SK-N-SH treated with all-trans-retinoic acid at 6 μM for 48 hours (cell line): ENCODE measurements around the gene ANKS1A.

Source experiments
- ATAC-seq: fragments of 200-7000 bp; cut with Tn5 transposase; 3 replicates; pipeline ENCODE4 v1.9.1; 2020; ENCODE audit warnings: mild to moderate bottlenecking, moderate library complexity
- ARNTL ChIP-seq: fragments of 450-650 bp; formaldehyde crosslinking; IDR thresholded peaks from 2 replicates; pipeline ENCODE4 v1.5.0; 2020; ENCODE audit warnings: low read depth, mild to moderate bottlenecking, moderate library complexity, borderline replicate concordance
- BACH2 ChIP-seq: fragments of 250-450 bp; sonication (Bioruptor Pico); IDR thresholded peaks from 2 replicates; pipeline ENCODE4 v1.9.0; 2021; ENCODE audit warnings: mild to moderate bottlenecking, borderline replicate concordance
- CSDC2 ChIP-seq: fragments of 250-450 bp; sonication (Bioruptor Pico); IDR thresholded peaks from 2 replicates; pipeline ENCODE4 v1.5.0; 2020; ENCODE audit warnings: mild to moderate bottlenecking, moderate library complexity
- CSRNP3 ChIP-seq: fragments of 250-450 bp; sonication (Bioruptor Pico); IDR thresholded peaks from 2 replicates; pipeline ENCODE4 v1.5.1; 2021; ENCODE audit warnings: mild to moderate bottlenecking, moderate library complexity
- ESRRG ChIP-seq: fragments of 250-450 bp; sonication (Bioruptor Pico); IDR thresholded peaks from 2 replicates; pipeline ENCODE4 v1.6.1; 2021; ENCODE audit warnings: mild to moderate bottlenecking
- GLIS3 ChIP-seq: fragments of 250-450 bp; sonication (Bioruptor Pico); IDR thresholded peaks from 2 replicates; pipeline ENCODE4 v1.5.0; 2020; ENCODE audit warnings: mild to moderate bottlenecking, moderate library complexity
- ISL1 ChIP-seq: fragments of 250-450 bp; sonication (Bioruptor Pico); IDR thresholded peaks from 2 replicates; pipeline ENCODE4 v2.1.2; 2022; ENCODE audit warnings: mild to moderate bottlenecking, moderate library complexity
- OSR1 ChIP-seq: fragments of 250-450 bp; sonication (Bioruptor Pico); IDR thresholded peaks from 2 replicates; pipeline ENCODE4 v1.8.0; 2022; ENCODE audit warnings: moderate library complexity, mild to moderate bottlenecking, inconsistent platforms
- PATZ1 ChIP-seq: fragments of 250-450 bp; sonication (Bioruptor Pico); IDR thresholded peaks from 2 replicates; pipeline ENCODE4 v1.8.0; 2020; ENCODE audit warnings: mild to moderate bottlenecking, moderate library complexity, borderline replicate concordance
- POU6F1 ChIP-seq: fragments of 250-450 bp; sonication (Bioruptor Pico); IDR thresholded peaks from 2 replicates; pipeline ENCODE4 v1.8.0; 2021; ENCODE audit warnings: low read depth, mild to moderate bottlenecking, moderate library complexity, borderline replicate concordance
- PPARA ChIP-seq: fragments of 250-450 bp; sonication (Bioruptor Pico); IDR thresholded peaks from 2 replicates; pipeline ENCODE4 v1.5.0; 2020; ENCODE audit warnings: mild to moderate bottlenecking, borderline replicate concordance
- RARB ChIP-seq: fragments of 250-450 bp; sonication (Bioruptor Pico); IDR thresholded peaks from 2 replicates; pipeline ENCODE4 v1.8.0; 2021; ENCODE audit warnings: mild to moderate bottlenecking, moderate library complexity
- SNAI2 ChIP-seq: fragments of 250-450 bp; sonication (Bioruptor Pico); IDR thresholded peaks from 2 replicates; pipeline ENCODE4 v1.5.0; 2020; ENCODE audit warnings: mild to moderate bottlenecking, moderate library complexity
- TCF4 ChIP-seq: fragments of 250-450 bp; sonication (Bioruptor Pico); IDR thresholded peaks from 2 replicates; pipeline ENCODE4 v1.8.0; 2021; ENCODE audit warnings: mild to moderate bottlenecking, moderate library complexity, borderline replicate concordance
- TOX ChIP-seq: fragments of 250-450 bp; sonication (Bioruptor Pico); IDR thresholded peaks from 2 replicates; pipeline ENCODE4 v1.8.0; 2021; ENCODE audit warnings: mild to moderate bottlenecking, moderate library complexity, borderline replicate concordance
- TSHZ2 ChIP-seq: fragments of 250-450 bp; sonication (Bioruptor Pico); IDR thresholded peaks from 2 replicates; pipeline ENCODE4 v1.5.0; 2020; ENCODE audit warnings: mild to moderate bottlenecking, moderate library complexity
- ZC3H10 ChIP-seq: fragments of 250-450 bp; sonication (Bioruptor Pico); IDR thresholded peaks from 2 replicates; pipeline ENCODE4 v1.5.1; 2021; ENCODE audit warnings: mild to moderate bottlenecking, moderate library complexity
- ZFP3 ChIP-seq: fragments of 250-450 bp; sonication (Bioruptor Pico); IDR thresholded peaks from 2 replicates; pipeline ENCODE4 v1.5.0; 2020; ENCODE audit warnings: mild to moderate bottlenecking, moderate library complexity
- ZFP30 ChIP-seq: fragments of 450-650 bp; formaldehyde crosslinking; IDR thresholded peaks from 2 replicates; pipeline ENCODE4 v1.5.0; 2022; ENCODE audit warnings: mild to moderate bottlenecking, moderate library complexity
- ZNF565 ChIP-seq: fragments of 450-650 bp; formaldehyde crosslinking; conservative IDR thresholded peaks from 2 replicates; pipeline ENCODE4 v1.5.0; 2020; ENCODE audit warnings: low read depth, mild to moderate bottlenecking, moderate library complexity
- ZNF70 ChIP-seq: fragments of 450-650 bp; formaldehyde crosslinking; IDR thresholded peaks from 2 replicates; pipeline ENCODE4 v1.5.0; 2020; ENCODE audit warnings: mild to moderate bottlenecking, moderate library complexity
- ZNF8 ChIP-seq: fragments of 450-650 bp; formaldehyde crosslinking; IDR thresholded peaks from 2 replicates; pipeline ENCODE4 v1.5.0; 2020; ENCODE audit warnings: mild to moderate bottlenecking, moderate library complexity

The ANKS1A gene

GRCh38 chr6:34957231-34957783 lies 68.3 kb downstream of the ANKS1A start:
- TF ChIP-seq CSRNP3 (CRISPR knock-in tag) (no peak), ZFP30 (CRISPR knock-in tag) (no peak), ESRRG (no peak), OSR1 (CRISPR knock-in tag) (no peak), CSDC2 (CRISPR knock-in tag) (no peak), ARNTL (CRISPR knock-in tag) (no peak), TCF4 (CRISPR knock-in tag) (peak; percentile 68), TSHZ2 (CRISPR knock-in tag) (no peak), SNAI2 (CRISPR knock-in tag) (no peak), ZNF70 (CRISPR knock-in tag) (no peak), ZNF8 (CRISPR knock-in tag) (no peak), ZFP3 (no peak), PATZ1 (no peak), PPARA (CRISPR knock-in tag) (no peak), ZC3H10 (CRISPR knock-in tag) (0 out of 2 replicates have a peak, but pooled peaks have one; percentile 23), RARB (CRISPR knock-in tag) (no peak), POU6F1 (CRISPR knock-in tag) (no peak), ISL1 (peak; percentile 82), BACH2 (CRISPR knock-in tag) (no peak), ZNF565 (no peak), TOX (CRISPR knock-in tag) (no peak)
- peak; percentile 96 for ATAC-seq

- TF ChIP-seq ZFP30 (CRISPR knock-in tag): no peak
- TF ChIP-seq PPARA (CRISPR knock-in tag): no peak
- TF ChIP-seq ZNF565: no peak
- no peak for TF ChIP-seq TOX (CRISPR knock-in tag)
- TF ChIP-seq BACH2 (CRISPR knock-in tag): no peak
- TF ChIP-seq RARB (CRISPR knock-in tag): no peak
- TF ChIP-seq TCF4 (CRISPR knock-in tag): no peak
- no peak for TF ChIP-seq GLIS3 (CRISPR knock-in tag)
- no peak for TF ChIP-seq CSRNP3 (CRISPR knock-in tag)
- no peak for TF ChIP-seq CSDC2 (CRISPR knock-in tag)
- ATAC-seq: no peak
Observed at GRCh38 chr6:34958734-34959133, 69.7 kb downstream of the ANKS1A start.
